HepG2 (cell line): Measurements from ENCODE around the gene KCTD6. TPM values are rescaled to one million over a fixed set of nuclear protein-coding genes. Genes with fewer than 3 reads are reported as not detected.

ENCODE experiments used
- AHR ChIP-seq: IDR thresholded peaks from 2 replicates; pipeline ENCODE4 v1.6.1; 2018; ENCODE audit warnings: missing genetic modification reagents, missing compliant biosample characterization
- ARNT2 ChIP-seq: sonication (generic); formaldehyde crosslinking; IDR thresholded peaks from 2 replicates; pipeline ENCODE4 v1.8.0; 2022; ENCODE audit warnings: mild to moderate bottlenecking, low read depth, missing genetic modification reagents, moderate library complexity
- DNMT3B ChIP-seq: conservative IDR thresholded peaks from 2 replicates; pipeline ENCODE4 v1.6.1; 2016; ENCODE audit warnings: missing biosample characterization, control low read depth
- FOXK1 ChIP-seq: sonication (generic); formaldehyde crosslinking; IDR thresholded peaks from 2 replicates; pipeline ENCODE4 v1.4.0; 2020; ENCODE audit warnings: low read depth, missing genetic modification reagents, borderline replicate concordance
- KDM5B ChIP-seq: sonication (generic); formaldehyde crosslinking; IDR thresholded peaks from 2 replicates; pipeline ENCODE4 v1.4.0; 2020; ENCODE audit warnings: missing genetic modification reagents, mild to moderate bottlenecking, borderline replicate concordance
- KLF15 ChIP-seq: sonication (generic); formaldehyde crosslinking; IDR thresholded peaks from 2 replicates; pipeline ENCODE4 v1.8.1; 2023; ENCODE audit warnings: borderline replicate concordance, mild to moderate bottlenecking, inconsistent platforms, missing genetic modification reagents, mixed read lengths
- MAFF ChIP-seq: IDR thresholded peaks from 2 replicates; pipeline ENCODE4 v1.6.1; 2011; ENCODE audit warnings: low read depth, low read length, improper control_type of control experiment
- MEIS1 ChIP-seq: sonication (generic); formaldehyde crosslinking; IDR thresholded peaks from 2 replicates; pipeline ENCODE4 v1.9.0; 2021; ENCODE audit warnings: mild to moderate bottlenecking, missing genetic modification reagents, moderate library complexity, borderline replicate concordance
- PHF5A ChIP-seq: IDR thresholded peaks from one replicate; pipeline ENCODE4 v1.6.1; 2018; ENCODE audit warnings: low read depth, missing genetic modification reagents; ENCODE audit not compliant: unreplicated experiment
- POLR2G ChIP-seq: fragments of 200-400 bp; formaldehyde crosslinking; IDR thresholded peaks from 2 replicates; pipeline ENCODE4 v1.6.1; 2018; ENCODE audit warnings: mild to moderate bottlenecking, low read depth, low read length, moderate library complexity
- RNF219 ChIP-seq: sonication (generic); formaldehyde crosslinking; IDR thresholded peaks from 2 replicates; pipeline ENCODE4 v1.5.0; 2020; ENCODE audit warnings: mild to moderate bottlenecking, missing genetic modification reagents
- SAP130 ChIP-seq: IDR thresholded peaks from 2 replicates; pipeline ENCODE4 v1.6.1; 2016; ENCODE audit warnings: low read depth
- SP5 ChIP-seq: IDR thresholded peaks from 2 replicates; pipeline ENCODE4 v1.6.1; 2016; ENCODE audit warnings: low read depth, borderline replicate concordance
- SRSF1 ChIP-seq: fragments of 200-400 bp; formaldehyde crosslinking; optimal IDR thresholded peaks from 2 replicates; pipeline ENCODE3; 2017; ENCODE audit warnings: mild to moderate bottlenecking, low read depth, low read length, moderate library complexity
- STAT5B ChIP-seq: sonication (generic); formaldehyde crosslinking; IDR thresholded peaks from 2 replicates; pipeline ENCODE4 v1.4.0; 2020; ENCODE audit warnings: missing genetic modification reagents
- ZFP36 ChIP-seq: fragments of 150-350 bp; IDR thresholded peaks from 2 replicates; pipeline ENCODE4 v1.6.1; 2018; ENCODE audit warnings: borderline replicate concordance, low read length, low read depth; ENCODE audit not compliant: partially characterized antibody
- ZFY ChIP-seq: sonication (generic); formaldehyde crosslinking; IDR thresholded peaks from 2 replicates; pipeline ENCODE4 v1.4.0; 2020; ENCODE audit warnings: missing genetic modification reagents
- ZNF160 ChIP-seq: sonication (generic); formaldehyde crosslinking; IDR thresholded peaks from 2 replicates; pipeline ENCODE4 v1.8.0; 2022; ENCODE audit warnings: mild to moderate bottlenecking, inconsistent platforms, missing genetic modification reagents
- ZNF235 ChIP-seq: sonication (generic); formaldehyde crosslinking; IDR thresholded peaks from 2 replicates; pipeline ENCODE4 v1.8.1; 2023; ENCODE audit warnings: mild to moderate bottlenecking, missing genetic modification reagents, borderline replicate concordance
- ZNF329 ChIP-seq: sonication (generic); formaldehyde crosslinking; IDR thresholded peaks from 2 replicates; pipeline ENCODE4 v1.9.0; 2021; ENCODE audit warnings: low read depth, mild to moderate bottlenecking, missing genetic modification reagents
- ZNF362 ChIP-seq: sonication (generic); formaldehyde crosslinking; IDR thresholded peaks from 2 replicates; pipeline ENCODE4 v1.4.0; 2020; ENCODE audit warnings: missing genetic modification reagents, mild to moderate bottlenecking, borderline replicate concordance
- ZNF513 ChIP-seq: sonication (generic); formaldehyde crosslinking; conservative IDR thresholded peaks from 2 replicates; pipeline ENCODE4 v1.5.0; 2020; ENCODE audit warnings: missing genetic modification reagents
- ZNF574 ChIP-seq: sonication (generic); formaldehyde crosslinking; IDR thresholded peaks from 2 replicates; pipeline ENCODE4 v1.4.0; 2020; ENCODE audit warnings: missing genetic modification reagents
- polyA plus RNA-seq, 8 experiments: library from polyadenylated mRNA; depleted of rRNA in 3 of 8; stranded (reverse) in 7 of 8; unstranded in 1 of 8; fragments of >200 nt; fragmentation: Illumina TruSeq in 4 of 8; extraction: Trizol in 4 of 8; gene quantifications; 2 replicates each; pipeline versions ENCODE4 v1.2.1 to v1.2.3, GENCODE V29; 2011 to 2016; ENCODE audit warnings: low read depth in 4 of 8, missing spikeins in 1 of 8, mixed read lengths in 1 of 8; ENCODE audit not compliant: insufficient read depth in 1 of 8
- total RNA-seq, 5 experiments: library from RNA; depleted of rRNA; stranded (reverse); fragments of >200 nt; fragmentation: Illumina TruSeq; extraction: Trizol; gene quantifications; 2 replicates each; pipeline ENCODE4 v1.2.3, GENCODE V29; 2016; ENCODE audit warnings: low read depth in 1 of 5

Gene KCTD6
- total and polyA plus RNA-seq, 2 of the 13 experiments (the other 11 are each of a cell fraction or from before 2014, with no cell fraction given), result 13.4 to 14.2 TPM

- TF ChIP-seq ZNF362 (peak; percentile 15; the same call in 1 of the 2 replicates), MAFF (no peak), ZNF574 (peak; percentile 76), POLR2G (no peak; the same call in 1 of the 2 replicates), SP5 (CRISPR knock-in tag) (0 out of 2 replicates have a peak, but pooled peaks have one; percentile 56), AHR (CRISPR knock-in tag) (no peak), MEIS1 (CRISPR knock-in tag) (no peak), ARNT2 (no peak), PHF5A (CRISPR knock-in tag) (peak; percentile 44), DNMT3B (CRISPR knock-in tag) (no peak), STAT5B (CRISPR knock-in tag) (no peak), KDM5B (CRISPR knock-in tag) (no peak), FOXK1 (CRISPR knock-in tag) (no peak), ZNF329 (no peak), ZNF160 (CRISPR knock-in tag) (no peak), SRSF1 (no peak), ZFY (peak; percentile 68), SAP130 (CRISPR knock-in tag) (peak; percentile 64), ZNF513 (no peak), ZNF235 (CRISPR knock-in tag) (no peak), RNF219 (CRISPR knock-in tag) (no peak), KLF15 (CRISPR knock-in tag) (no peak), ZFP36 (no peak)
Measured at GRCh38 chr3:58519668-58520402, 27.9 kb downstream of the KCTD6 start (continued).
